Measurements from ENCODE around the gene DIPK1C.

DNA sequence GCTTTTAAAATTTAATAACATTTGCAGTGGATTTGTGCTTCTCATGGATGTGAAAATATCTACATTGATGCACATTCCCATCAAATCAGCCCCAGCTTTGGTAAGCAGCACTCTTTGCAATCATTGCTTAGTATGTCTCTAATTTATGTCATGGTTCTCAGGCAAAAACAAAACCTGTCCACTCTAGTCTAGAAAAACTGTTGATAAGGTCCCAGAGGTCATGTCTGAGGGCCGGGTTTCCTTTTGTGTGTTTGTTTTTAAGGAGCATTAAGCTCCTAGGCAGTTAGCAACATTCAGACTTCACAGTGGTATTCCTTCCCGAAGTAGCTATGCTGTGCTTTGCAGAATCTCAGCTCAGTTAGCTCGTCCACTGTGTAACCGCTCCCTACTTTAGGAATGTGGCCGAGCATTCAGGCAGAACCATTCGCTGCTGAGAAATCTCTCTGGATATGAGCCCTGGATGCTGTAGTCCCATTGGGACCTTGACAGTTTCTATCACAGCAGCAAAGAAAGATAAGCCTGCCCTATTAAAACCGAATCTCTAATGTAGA is 4.0 kb downstream of the DIPK1C start:
- TF ChIP-seq, protein P1, sequence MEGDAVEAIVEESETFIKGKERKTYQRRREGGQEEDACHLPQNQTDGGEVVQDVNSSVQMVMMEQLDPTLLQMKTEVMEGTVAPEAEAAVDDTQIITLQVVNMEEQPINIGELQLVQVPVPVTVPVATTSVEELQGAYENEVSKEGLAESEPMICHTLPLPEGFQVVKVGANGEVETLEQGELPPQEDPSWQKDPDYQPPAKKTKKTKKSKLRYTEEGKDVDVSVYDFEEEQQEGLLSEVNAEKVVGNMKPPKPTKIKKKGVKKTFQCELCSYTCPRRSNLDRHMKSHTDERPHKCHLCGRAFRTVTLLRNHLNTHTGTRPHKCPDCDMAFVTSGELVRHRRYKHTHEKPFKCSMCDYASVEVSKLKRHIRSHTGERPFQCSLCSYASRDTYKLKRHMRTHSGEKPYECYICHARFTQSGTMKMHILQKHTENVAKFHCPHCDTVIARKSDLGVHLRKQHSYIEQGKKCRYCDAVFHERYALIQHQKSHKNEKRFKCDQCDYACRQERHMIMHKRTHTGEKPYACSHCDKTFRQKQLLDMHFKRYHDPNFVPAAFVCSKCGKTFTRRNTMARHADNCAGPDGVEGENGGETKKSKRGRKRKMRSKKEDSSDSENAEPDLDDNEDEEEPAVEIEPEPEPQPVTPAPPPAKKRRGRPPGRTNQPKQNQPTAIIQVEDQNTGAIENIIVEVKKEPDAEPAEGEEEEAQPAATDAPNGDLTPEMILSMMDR (IDR thresholded peaks at IDR 0.05): no peak
- TF ChIP-seq EP300 (IDR thresholded peaks at IDR 0.05): no peak
- no peak for TF ChIP-seq POLR2AphosphoS5 (IDR thresholded peaks at IDR 0.05)
- no peak for TF ChIP-seq POLR2A (IDR thresholded peaks at IDR 0.05)

Measured in suprapubic skin (tissue), 4 donors.